Activated T-helper 1 cell treated with Interleukin-2 at 50 U/mL for 16 hours (primary cell): ENCODE results near the gene AFF2.

Experiments used
- DNase-seq: peaks from one replicate; pipeline ENCODE4 v3.0.0-alpha.2; 2020; ENCODE audit warnings: low read depth

Gene AFF2

GRCh38 chrX:148500423-148501385 lies at the start of gene AFF2:
Gene AFF2 (plus strand): TSS chrX:148500617. CDS start chrX:148501098, 481 bp downstream.
- no peak for DNase-seq

GRCh38 chrX:148457279-148457678 lies 43.1 kb upstream of the AFF2 start:
- no peak for DNase-seq

DNA sequence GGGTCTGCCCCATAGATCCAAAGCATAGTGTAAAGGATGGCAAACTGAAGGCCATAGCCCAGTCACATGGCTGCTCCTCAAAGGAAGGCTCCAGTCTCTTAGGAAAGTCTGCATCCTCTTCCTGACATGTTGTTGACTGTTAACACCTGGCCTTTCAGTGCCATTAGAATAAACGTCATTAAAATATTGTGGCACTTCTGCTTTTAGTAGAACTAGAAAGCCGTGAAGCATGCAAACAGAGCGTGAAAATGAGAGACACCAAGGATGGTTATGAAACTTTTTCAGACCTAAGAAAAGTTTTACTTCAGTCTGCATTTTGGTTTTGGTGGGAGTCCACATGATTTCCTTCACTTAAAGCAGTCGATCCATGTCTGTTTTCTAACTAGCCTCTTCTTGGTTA lies 41.1 kb upstream of the AFF2 start:
- no peak for DNase-seq

GRCh38 chrX:148466292-148466691 lies 34.1 kb upstream of the AFF2 start:
- no peak for DNase-seq

GRCh38 chrX:148470324-148470723 lies 30.1 kb upstream of the AFF2 start:
- DNase-seq, result no peak

- DNase-seq, result no peak
These were observed 26.4 kb upstream of the AFF2 start for GRCh38 chrX:148474030-148474429.

DNA sequence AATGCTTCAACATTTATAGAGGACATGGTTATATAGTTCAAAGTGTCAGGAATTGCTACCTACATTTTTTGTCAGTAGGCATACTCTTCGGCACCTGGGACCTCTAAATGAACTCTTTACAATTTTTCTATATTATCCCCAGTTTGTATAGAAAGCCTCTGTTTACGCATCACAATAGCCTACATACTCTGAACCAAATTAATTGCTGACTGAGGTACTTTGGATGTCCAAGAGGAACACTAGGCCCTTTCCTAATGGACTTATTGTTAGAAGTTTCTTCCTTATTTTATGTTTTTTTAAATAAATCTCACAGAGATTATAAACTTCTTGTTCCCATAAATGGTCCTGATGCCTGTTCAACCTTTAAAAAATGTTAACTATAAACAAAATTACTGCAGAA lies 8.4 kb upstream of the AFF2 start:
- DNase-seq, result no peak

DNA sequence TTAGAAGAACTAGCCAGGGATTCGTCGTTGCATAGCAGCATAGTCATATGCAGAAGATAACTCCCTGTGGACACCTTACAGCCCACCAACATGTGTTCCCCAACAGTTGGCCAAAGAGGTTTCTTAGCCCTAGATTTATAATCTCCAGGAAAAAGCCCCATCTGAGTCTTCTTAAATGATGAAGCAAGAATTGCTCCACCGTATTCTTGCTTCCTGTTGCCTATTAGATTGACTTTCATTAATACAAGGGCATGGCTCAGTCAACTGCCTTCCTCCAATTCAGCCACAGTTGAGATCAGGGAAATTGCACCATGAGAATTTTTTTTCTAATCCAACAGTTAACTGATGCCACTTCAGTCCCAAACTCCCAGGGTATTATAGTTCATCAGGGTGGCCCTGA lies 5.2 kb upstream of the AFF2 start:
- no peak for DNase-seq

- no peak for DNase-seq
These were observed 2.4 kb upstream of the AFF2 start for GRCh38 chrX:148498067-148498466.

- DNase-seq, result no peak
These were observed 587 bp upstream of the AFF2 start for GRCh38 chrX:148499638-148500422.

GRCh38 chrX:148501386-148502066 lies 1.1 kb downstream of the AFF2 start:
- no peak for DNase-seq

DNA sequence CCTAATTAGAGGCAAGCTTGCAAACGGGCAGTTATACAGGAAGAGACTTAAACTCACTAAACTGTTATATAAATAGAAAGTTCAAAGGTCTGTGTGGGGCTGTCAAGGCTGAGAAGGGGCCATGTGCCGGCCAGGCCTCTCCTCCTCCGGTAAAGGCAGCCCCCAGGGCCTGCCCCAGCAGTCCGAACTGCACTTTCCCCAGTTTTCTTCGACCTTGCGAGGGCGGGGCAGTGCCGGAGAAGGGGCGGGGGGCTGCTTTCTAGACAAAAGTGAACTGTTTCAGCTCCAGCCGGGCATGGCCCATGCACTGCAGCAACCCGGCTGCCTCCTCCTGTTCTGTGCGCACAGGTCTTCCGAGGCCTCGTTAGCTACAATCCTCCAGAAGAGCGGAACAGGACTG lies 4.1 kb downstream of the AFF2 start:
- DNase-seq, result no peak

- no peak for DNase-seq
These were observed 7.0 kb downstream of the AFF2 start for GRCh38 chrX:148507418-148507817.

DNA sequence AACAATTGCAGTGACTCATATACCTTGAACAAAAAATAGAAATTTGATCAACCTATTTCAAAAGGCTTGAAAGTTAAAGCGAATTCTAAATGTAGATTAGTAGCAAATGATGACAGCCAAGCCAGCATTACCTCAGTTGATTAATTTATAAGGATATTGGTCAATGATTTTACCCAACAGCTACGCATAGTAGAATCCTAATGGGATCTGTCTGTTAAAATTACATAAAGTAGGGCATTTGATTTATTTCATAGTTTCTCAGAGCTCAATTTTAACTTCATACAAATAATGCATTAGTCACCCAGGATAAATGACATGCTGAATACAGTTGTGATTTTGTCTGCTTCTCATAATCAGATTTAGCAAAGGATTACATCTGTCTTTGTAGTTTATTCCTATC lies 12.0 kb downstream of the AFF2 start:
- DNase-seq, result no peak

DNA sequence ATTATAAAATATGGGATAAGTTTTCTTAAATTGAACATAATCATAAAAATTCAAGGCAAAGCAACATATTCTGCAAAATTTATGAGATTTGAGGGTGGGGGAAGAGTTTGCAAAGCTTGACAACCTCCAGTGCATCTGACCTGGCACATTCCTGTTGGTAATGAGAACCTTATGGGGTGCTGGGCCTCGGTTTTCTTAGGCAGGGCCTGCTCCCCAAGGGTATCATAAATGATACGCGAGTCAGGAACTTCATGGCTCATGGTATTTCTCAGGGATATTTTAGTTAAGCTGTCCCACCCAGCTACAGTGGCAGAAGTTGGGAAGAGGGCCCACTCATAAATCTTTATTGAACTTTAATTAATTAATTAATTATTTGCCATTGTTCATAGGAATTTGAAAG lies 13.2 kb downstream of the AFF2 start:
- no peak for DNase-seq

DNA sequence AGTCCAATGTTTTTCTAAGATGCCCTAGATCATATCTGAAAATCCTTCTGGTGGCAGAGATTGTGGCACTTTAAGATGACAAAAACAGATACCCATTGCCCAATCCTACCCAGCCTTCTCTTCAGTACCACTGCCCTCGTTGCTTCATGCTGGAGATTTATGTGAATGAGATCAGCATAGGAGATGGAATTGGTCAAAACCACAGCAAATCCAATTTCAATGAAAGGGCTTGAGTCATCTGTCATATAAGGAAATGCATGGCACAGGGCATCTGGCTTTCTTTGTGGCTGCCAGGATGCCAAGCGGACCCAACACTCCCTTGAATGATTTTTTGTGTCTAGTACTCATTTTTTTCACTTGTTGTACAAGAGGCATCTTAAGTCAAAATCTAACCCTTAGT lies 16.8 kb downstream of the AFF2 start:
- DNase-seq, result no peak

DNA sequence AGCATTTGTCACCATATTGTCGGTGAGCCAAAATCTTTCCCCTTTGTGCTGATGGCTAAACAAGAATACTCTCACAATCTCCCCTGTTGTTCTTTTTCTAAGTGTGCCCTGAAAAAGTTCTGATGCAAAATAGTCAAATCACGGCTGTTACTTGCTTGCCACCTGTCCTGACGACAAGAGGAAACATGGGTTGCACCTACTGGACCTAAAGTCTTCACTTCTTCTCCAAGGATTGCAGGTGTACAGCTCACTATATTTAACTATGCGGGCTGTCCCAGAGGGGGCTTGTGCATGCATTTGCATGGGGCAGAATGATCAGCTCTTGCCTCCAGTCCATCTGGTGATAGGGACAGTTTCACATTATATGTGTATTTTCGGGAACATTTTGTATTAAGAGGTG lies 21.6 kb downstream of the AFF2 start:
- DNase-seq, result no peak

- no peak for DNase-seq
These were observed 23.1 kb downstream of the AFF2 start for GRCh38 chrX:148523303-148524080.

DNA sequence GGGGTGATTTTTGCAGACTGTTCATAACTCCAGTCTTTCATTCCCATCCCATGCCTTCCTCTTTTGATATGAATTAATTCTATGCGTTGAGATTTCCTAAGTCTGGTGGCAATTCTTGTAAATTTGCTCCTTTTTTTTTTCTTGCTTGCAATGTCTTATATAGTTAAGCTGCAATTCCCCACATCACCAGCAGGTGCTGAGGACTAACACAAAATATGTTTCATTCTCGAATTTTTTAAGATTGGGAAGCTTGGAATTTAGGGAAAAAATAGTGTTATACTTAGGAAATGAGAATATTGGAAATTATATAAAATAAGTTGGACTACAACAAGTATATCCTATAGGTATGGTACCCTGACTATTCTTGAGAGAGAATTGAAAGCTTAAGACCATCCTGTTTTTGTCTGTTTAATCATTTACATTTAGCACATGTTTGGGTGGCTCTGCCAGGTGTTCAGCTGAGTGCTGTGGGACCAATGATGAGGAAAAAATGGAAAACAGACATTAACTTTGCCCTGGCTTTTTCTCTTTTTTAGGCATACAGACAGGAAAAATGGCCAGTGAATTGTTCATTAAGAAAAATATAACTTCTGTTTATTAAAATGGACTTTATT lies 30.2 kb downstream of the AFF2 start:
- DNase-seq, result no peak

GRCh38 chrX:148534291-148534690 lies 33.9 kb downstream of the AFF2 start:
- DNase-seq, result no peak

- no peak for DNase-seq
These were observed 35.2 kb downstream of the AFF2 start for GRCh38 chrX:148535639-148536038.
